Measurements from ENCODE around the gene CTNNA2. TPM values are rescaled to one million over a fixed set of nuclear protein-coding genes. Genes with fewer than 3 reads are reported as not detected.

The CTNNA2 gene
- total and polyA plus RNA-seq, 9 of the 15 experiments (the other 6 are each of a cell fraction or from before 2014, with no cell fraction given), result 0.03 to 0.40 (median 0.15) TPM

GRCh38 chr2:80364524-80365212 is 851.8 kb downstream of the CTNNA2 start:
- Histone ChIP-seq H3K27me3 (ENCODE audit: control insufficient read depth in 2 of 2, insufficient read depth in 2 of 2, low read length in 2 of 2) (no peaks in the 10 kb centered on the region), H4K20me1 (replicated peaks; ENCODE audit: control insufficient read depth, insufficient read depth, low read length) (no peaks in the 10 kb centered on the region), H3K9me3 (replicated peaks; ENCODE audit: control insufficient read depth, insufficient read depth, low read depth, low read length) (no peaks in the 10 kb centered on the region), H3K27ac (ENCODE audit: extremely low read depth, low read depth, low read length) (no peak overlapping the region), H3K4me3 (no peak overlapping the region), H2AFZ (ENCODE audit: low read depth, low read length) (no peak overlapping the region), H3K79me2 (ENCODE audit: control insufficient read depth, insufficient read depth, low read length) (no peaks in the 10 kb centered on the region), H3K4me1 (replicated peaks in 1 of 2; ENCODE audit: control insufficient read depth in 2 of 2, insufficient read depth in 2 of 2, low read length in 2 of 2) (peaks cover 3 to 21% of the 10 kb centered on the region in 2 experiments; a peak in 2 of 5 replicates), H3K4me2 (ENCODE audit: insufficient read depth, low read length) (no peak overlapping the region), H3K9me1 (ENCODE audit: control insufficient read depth, insufficient read depth, low read length) (no peaks in the 10 kb centered on the region), H3K36me3 (ENCODE audit: control insufficient read depth, insufficient read depth, low read length) (no peaks in the 10 kb centered on the region), H3K9ac (ENCODE audit: insufficient read depth in 1 of 2, low read depth in 2 of 2, low read length in 2 of 2) (no peak overlapping the region)
- DNase-seq (ENCODE audit: extremely low read depth in 1 of 4, low spot score in 3 of 4), result no peak
- no peak for ATAC-seq
- no TSS peak for BruUV-seq (replicated peaks)
- no peak for FAIRE-seq
- in situ Hi-C loops (cut with MboI) (no loop called here), intact Hi-C loops (cut with micrococcal nuclease) (no loop called here)
- ChIA-PET CTCF (ENCODE audit: low intra/inter-chr PET ratio) (no interaction called here), POLR2A (interaction anchor here (0.6 to 1.6 kb wide), 2 partner anchors 8 to 11 kb away, joined by 4 to 5 read pairs; no protein-coding TSS in a partner anchor)
- 24% methylated on average over 6 of the region's 6 CpGs for WGBS (ENCODE audit: insufficient coverage, low coverage, missing lambda C conversion rate)
- TF ChIP-seq MEIS2 (IDR thresholded peaks at IDR 0.05; ENCODE audit: partially characterized antibody) (peak; percentile 74), KDM1A (IDR thresholded peaks at IDR 0.05) (0 out of 4 replicates have a peak, but pooled peaks have one; percentile 8), PBX2 (CRISPR knock-in tag; IDR thresholded peaks at IDR 0.05; ENCODE audit: low read depth) (no peak), PBX2 (tag; conservative IDR thresholded peaks at IDR 0.05; ENCODE audit: low read depth) (peak; percentile 73), EGR1 (conservative IDR thresholded peaks at IDR 0.05) (no peak), EWSR1 (IDR thresholded peaks at IDR 0.05; ENCODE audit: borderline replicate concordance, low read depth, partially characterized antibody) (no peak)
- TF ChIP-seq, protein P1, sequence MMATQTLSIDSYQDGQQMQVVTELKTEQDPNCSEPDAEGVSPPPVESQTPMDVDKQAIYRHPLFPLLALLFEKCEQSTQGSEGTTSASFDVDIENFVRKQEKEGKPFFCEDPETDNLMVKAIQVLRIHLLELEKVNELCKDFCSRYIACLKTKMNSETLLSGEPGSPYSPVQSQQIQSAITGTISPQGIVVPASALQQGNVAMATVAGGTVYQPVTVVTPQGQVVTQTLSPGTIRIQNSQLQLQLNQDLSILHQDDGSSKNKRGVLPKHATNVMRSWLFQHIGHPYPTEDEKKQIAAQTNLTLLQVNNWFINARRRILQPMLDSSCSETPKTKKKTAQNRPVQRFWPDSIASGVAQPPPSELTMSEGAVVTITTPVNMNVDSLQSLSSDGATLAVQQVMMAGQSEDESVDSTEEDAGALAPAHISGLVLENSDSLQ (IDR thresholded peaks at IDR 0.05), result peak; percentile 37; the same call in 1 of the 2 replicates

Data from K562 (cell line).